Neuron (in vitro differentiated cells): ENCODE measurements around the gene BDNF.

ENCODE experiments used
- H2AFZ ChIP-seq: one replicate; pipeline ENCODE4 v1.6.1; 2013; ENCODE audit warnings: low read depth, mild to moderate bottlenecking, inconsistent platforms, low read length, moderate library complexity
- H3K27me3 ChIP-seq: one replicate; pipeline ENCODE4 v1.6.1; 2013; ENCODE audit warnings: low read length; ENCODE audit not compliant: insufficient read depth
- H3K36me3 ChIP-seq: one replicate; pipeline ENCODE4 v1.6.1; 2013; ENCODE audit warnings: low read length; ENCODE audit not compliant: insufficient read depth
- H3K4me1 ChIP-seq: one replicate; pipeline ENCODE4 v1.6.1; 2013; ENCODE audit warnings: low read length; ENCODE audit not compliant: insufficient read depth
- H3K4me3 ChIP-seq: 2 replicates; pipeline ENCODE4 v1.5.1; 2013; ENCODE audit warnings: mild to moderate bottlenecking, low read length, moderate library complexity
- H3K9me3 ChIP-seq: one replicate; pipeline ENCODE4 v1.6.1; 2013; ENCODE audit warnings: low read length

The BDNF gene

GRCh38 chr11:27626269-27626937, 73.9 kb downstream of the BDNF start:
- Histone ChIP-seq H3K9me3 (no peaks in the 10 kb centered on the region), H2AFZ (no peak overlapping the region), H3K36me3 (no peaks in the 10 kb centered on the region), H3K4me3 (no peak overlapping the region), H3K27me3 (no peaks in the 10 kb centered on the region), H3K4me1 (no peaks in the 10 kb centered on the region)

GRCh38 chr11:27625347-27625912, 74.8 kb downstream of the BDNF start:
- H3K4me3 ChIP-seq = no peak overlapping the region
- H3K9me3 ChIP-seq = no peaks in the 10 kb centered on the region
- H2AFZ ChIP-seq = no peak overlapping the region
- no peaks in the 10 kb centered on the region for H3K4me1 ChIP-seq
- no peaks in the 10 kb centered on the region for H3K27me3 ChIP-seq
- H3K36me3 ChIP-seq = no peaks in the 10 kb centered on the region

GRCh38 chr11:27623945-27624523, 76.2 kb downstream of the BDNF start:
- Histone ChIP-seq H3K27me3 (no peaks in the 10 kb centered on the region), H3K9me3 (no peaks in the 10 kb centered on the region)

GRCh38 chr11:27622541-27623300, 77.5 kb downstream of the BDNF start:
- no peaks in the 10 kb centered on the region for H3K36me3 ChIP-seq
- H3K27me3 ChIP-seq = no peaks in the 10 kb centered on the region
- no peak overlapping the region for H2AFZ ChIP-seq
- H3K9me3 ChIP-seq = no peaks in the 10 kb centered on the region
- no peaks in the 10 kb centered on the region for H3K4me1 ChIP-seq
- H3K4me3 ChIP-seq = no peak overlapping the region

More at GRCh38 chr11:27623945-27624523, 76.2 kb downstream of the BDNF start:
- H2AFZ ChIP-seq = no peak overlapping the region
- H3K4me1 ChIP-seq = no peaks in the 10 kb centered on the region
- H3K36me3 ChIP-seq = no peaks in the 10 kb centered on the region
- H3K4me3 ChIP-seq = no peak overlapping the region

- Histone ChIP-seq H3K9me3 (no peaks in the 10 kb centered on the region), H3K4me3 (no peak overlapping the region), H3K36me3 (no peaks in the 10 kb centered on the region), H3K27me3 (no peaks in the 10 kb centered on the region), H3K4me1 (no peaks in the 10 kb centered on the region), H2AFZ (no peak overlapping the region)
Observed at GRCh38 chr11:27621405-27622161, 78.7 kb downstream of the BDNF start.

GRCh38 chr11:27619763-27620335, 80.4 kb downstream of the BDNF start:
- no peaks in the 10 kb centered on the region for H3K27me3 ChIP-seq
- no peaks in the 10 kb centered on the region for H3K4me1 ChIP-seq
- no peaks in the 10 kb centered on the region for H3K36me3 ChIP-seq
- no peaks in the 10 kb centered on the region for H3K9me3 ChIP-seq
- no peak overlapping the region for H2AFZ ChIP-seq
- H3K4me3 ChIP-seq = no peak overlapping the region

GRCh38 chr11:27619039-27619574, 81.1 kb downstream of the BDNF start:
- no peaks in the 10 kb centered on the region for H3K4me1 ChIP-seq
- H3K4me3 ChIP-seq = no peak overlapping the region

GRCh38 chr11:27618281-27618915, 81.9 kb downstream of the BDNF start:
- Histone ChIP-seq H3K27me3 (no peaks in the 10 kb centered on the region), H2AFZ (no peak overlapping the region), H3K4me1 (no peaks in the 10 kb centered on the region), H3K36me3 (no peaks in the 10 kb centered on the region), H3K9me3 (no peaks in the 10 kb centered on the region), H3K4me3 (no peak overlapping the region)

More at GRCh38 chr11:27619039-27619574, 81.1 kb downstream of the BDNF start:
- no peaks in the 10 kb centered on the region for H3K9me3 ChIP-seq
- H3K36me3 ChIP-seq = no peaks in the 10 kb centered on the region
- H3K27me3 ChIP-seq = no peaks in the 10 kb centered on the region
- H2AFZ ChIP-seq = no peak overlapping the region

- Histone ChIP-seq H3K36me3 (no peaks in the 10 kb centered on the region), H3K27me3 (no peaks in the 10 kb centered on the region), H3K9me3 (no peaks in the 10 kb centered on the region), H3K4me1 (no peaks in the 10 kb centered on the region), H3K4me3 (no peak overlapping the region), H2AFZ (no peak overlapping the region)
Observed at GRCh38 chr11:27616711-27617110, 83.5 kb downstream of the BDNF start.

- no peaks in the 10 kb centered on the region for H3K27me3 ChIP-seq
- H2AFZ ChIP-seq = no peak overlapping the region
- H3K4me3 ChIP-seq = no peak overlapping the region
- no peaks in the 10 kb centered on the region for H3K36me3 ChIP-seq
- H3K4me1 ChIP-seq = no peaks in the 10 kb centered on the region
- H3K9me3 ChIP-seq = no peaks in the 10 kb centered on the region
Observed at GRCh38 chr11:27615833-27616232, 84.4 kb downstream of the BDNF start.

- Histone ChIP-seq H3K9me3 (no peaks in the 10 kb centered on the region), H3K36me3 (no peaks in the 10 kb centered on the region), H3K27me3 (no peaks in the 10 kb centered on the region), H3K4me1 (no peaks in the 10 kb centered on the region), H2AFZ (no peak overlapping the region), H3K4me3 (no peak overlapping the region)
Observed at GRCh38 chr11:27614092-27614491, 86.2 kb downstream of the BDNF start.
